ENCODE data around the gene NRIP1.
A peak's percentile ranks its signal among the peaks of the same experiment; 100 is the strongest.

NRIP1 gene

DNA sequence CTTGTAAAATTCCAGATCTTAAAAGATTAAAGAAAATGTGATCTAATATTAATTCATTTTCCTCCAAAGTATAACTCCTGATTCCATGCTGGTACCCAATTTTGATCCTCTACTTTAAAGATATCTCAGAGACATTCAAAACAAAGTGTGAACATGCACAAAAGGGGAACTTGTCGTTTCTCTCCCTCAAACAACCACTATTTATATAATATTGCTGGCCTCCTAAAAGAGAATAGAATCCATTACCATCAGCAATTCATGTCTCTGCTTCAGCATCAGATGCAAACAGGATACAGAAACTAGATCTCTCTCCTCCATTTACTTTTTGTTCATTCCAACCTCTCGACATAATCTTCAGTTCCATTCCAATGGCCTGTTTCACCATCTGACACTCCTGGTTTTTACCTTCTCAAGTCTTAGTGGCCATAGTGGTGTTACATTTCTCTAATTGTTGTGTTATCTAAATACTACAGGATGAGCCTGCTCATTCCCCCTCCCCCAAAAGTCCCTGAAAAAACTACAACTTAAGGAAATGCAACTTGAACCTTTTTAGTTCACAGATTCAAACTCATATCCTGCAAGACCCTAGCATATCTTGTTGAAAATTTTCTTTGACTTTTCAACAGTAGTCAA lies 4.1 kb downstream of the NRIP1 start:
- peaks cover 9% of the 10 kb centered on the region for H3K36me3 Mint-ChIP-seq (ENCODE audit: low read depth)
- no peaks in the 10 kb centered on the region for H3K9me3 Mint-ChIP-seq
- no peaks in the 10 kb centered on the region for H3K27me3 Mint-ChIP-seq
- H3K27ac Mint-ChIP-seq: peak overlapping the region; percentile 3
- DNase-seq: no peak
- H3K4me3 Mint-ChIP-seq: peak overlapping the region; percentile 40
- peaks cover 78% of the 10 kb centered on the region for H3K4me1 Mint-ChIP-seq (ENCODE audit: low read depth)

DNA sequence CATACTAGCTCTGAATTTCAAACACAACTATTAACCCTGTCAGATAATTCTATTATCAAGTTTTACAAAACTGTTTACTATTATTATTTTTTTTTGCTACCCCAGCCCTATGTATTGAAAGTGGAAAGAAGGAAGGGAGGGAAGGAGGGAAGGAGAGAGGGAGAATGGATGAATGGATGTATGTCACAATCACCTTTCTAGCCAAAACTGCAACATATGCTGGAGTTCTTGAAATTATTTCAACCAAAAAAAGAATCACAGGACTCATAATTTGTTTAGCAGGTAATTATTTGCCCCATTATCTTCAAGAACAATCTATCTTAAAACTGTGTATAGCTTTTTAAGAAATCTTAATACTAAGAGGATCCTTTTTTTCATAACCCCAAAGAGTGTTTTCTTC lies 5.4 kb downstream of the NRIP1 start:
- no peak for DNase-seq
- Mint-ChIP-seq H3K27ac (peak overlapping the region; percentile 38), H3K36me3 (ENCODE audit: low read depth) (peaks cover 7% of the 10 kb centered on the region), H3K27me3 (no peaks in the 10 kb centered on the region), H3K4me3 (no peak overlapping the region), H3K9me3 (no peaks in the 10 kb centered on the region), H3K4me1 (ENCODE audit: low read depth) (peaks cover 88% of the 10 kb centered on the region)

DNA sequence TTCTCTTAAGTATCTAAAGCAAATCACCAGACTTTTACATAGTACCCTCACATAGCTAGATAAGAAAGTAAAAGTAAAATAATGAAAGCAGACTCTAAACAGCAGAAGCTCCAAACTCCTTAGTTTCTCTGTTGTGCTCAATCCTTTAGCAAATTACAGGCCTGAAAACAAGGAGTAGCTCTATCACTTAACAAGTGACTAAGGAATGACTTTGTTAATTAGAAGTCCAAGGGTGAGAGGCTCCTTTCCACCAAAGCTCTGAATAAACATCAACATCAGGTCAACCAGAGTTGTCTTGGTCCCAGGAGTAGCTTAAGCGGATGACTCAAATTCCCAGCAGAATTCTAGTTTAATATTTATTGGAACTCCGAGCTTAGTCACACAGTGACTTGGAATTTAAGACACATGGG lies 5.9 kb downstream of the NRIP1 start:
- H3K27ac Mint-ChIP-seq: peak overlapping the region; percentile 38
- no peaks in the 10 kb centered on the region for H3K27me3 Mint-ChIP-seq
- DNase-seq: no peak
- no peaks in the 10 kb centered on the region for H3K9me3 Mint-ChIP-seq
- H3K4me1 Mint-ChIP-seq (ENCODE audit: low read depth): peaks cover 93% of the 10 kb centered on the region
- peak overlapping the region; percentile 41 for H3K4me3 Mint-ChIP-seq
- H3K36me3 Mint-ChIP-seq (ENCODE audit: low read depth): peaks cover 6% of the 10 kb centered on the region

DNA sequence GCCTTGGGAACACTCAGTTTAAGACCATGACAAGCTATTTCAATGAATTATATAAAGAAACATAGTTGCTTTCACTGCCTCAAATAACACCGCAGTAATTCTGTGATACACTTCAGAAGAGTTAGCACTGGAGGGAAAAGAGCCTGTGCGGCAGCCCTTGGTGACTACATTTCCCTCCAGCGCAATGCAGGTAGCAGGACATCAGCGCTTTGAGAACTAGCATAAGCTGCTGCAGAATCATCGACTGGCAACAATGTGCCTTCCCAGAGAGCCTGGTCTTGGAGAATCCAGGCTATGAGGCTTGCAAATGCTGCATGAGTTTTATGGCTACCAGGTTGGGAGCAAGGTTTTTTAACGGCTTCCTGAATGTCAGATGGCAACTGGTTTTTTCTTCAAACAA lies 7.5 kb downstream of the NRIP1 start:
- H3K27me3 Mint-ChIP-seq: no peaks in the 10 kb centered on the region
- H3K4me3 Mint-ChIP-seq: peak overlapping the region; percentile 34
- no peaks in the 10 kb centered on the region for H3K36me3 Mint-ChIP-seq (ENCODE audit: low read depth)
- H3K27ac Mint-ChIP-seq: peak overlapping the region; percentile 80
- DNase-seq: no peak
- H3K4me1 Mint-ChIP-seq (ENCODE audit: low read depth): peaks cover 96% of the 10 kb centered on the region
- no peaks in the 10 kb centered on the region for H3K9me3 Mint-ChIP-seq

DNA sequence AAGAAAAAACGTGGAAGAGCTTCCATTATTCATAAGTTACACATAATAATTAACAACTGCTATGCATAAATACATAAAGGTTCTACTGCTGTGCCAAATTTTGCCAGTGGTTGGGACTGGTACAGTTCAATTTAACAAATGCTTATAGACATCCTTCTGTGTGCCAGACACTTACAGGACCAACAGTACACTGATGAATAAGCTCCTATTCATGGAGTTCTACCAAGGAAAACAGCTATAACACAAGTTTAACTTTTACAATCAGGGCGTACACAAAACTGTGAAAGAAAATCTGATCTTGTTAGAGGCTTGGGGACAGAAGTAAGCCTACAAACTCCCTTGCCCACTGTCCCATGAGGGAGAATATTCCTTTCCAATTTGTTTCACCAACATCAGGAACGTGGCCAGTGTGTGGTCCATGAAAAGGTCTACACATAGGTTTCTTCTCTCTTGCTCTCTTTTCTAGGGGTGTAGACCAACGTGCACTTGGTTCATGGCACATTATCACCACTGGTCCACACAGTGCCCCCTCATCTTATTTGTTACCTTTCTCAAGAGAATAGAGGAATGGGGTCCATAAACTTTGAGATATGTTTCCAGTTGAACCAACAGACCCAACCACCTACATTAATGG lies 10.1 kb downstream of the NRIP1 start:
- Mint-ChIP-seq H3K4me3 (no peak overlapping the region), H3K36me3 (ENCODE audit: low read depth) (no peaks in the 10 kb centered on the region), H3K4me1 (ENCODE audit: low read depth) (peaks cover 95% of the 10 kb centered on the region), H3K27me3 (no peaks in the 10 kb centered on the region), H3K9me3 (no peaks in the 10 kb centered on the region), H3K27ac (no peak overlapping the region)
- DNase-seq: no peak

DNA sequence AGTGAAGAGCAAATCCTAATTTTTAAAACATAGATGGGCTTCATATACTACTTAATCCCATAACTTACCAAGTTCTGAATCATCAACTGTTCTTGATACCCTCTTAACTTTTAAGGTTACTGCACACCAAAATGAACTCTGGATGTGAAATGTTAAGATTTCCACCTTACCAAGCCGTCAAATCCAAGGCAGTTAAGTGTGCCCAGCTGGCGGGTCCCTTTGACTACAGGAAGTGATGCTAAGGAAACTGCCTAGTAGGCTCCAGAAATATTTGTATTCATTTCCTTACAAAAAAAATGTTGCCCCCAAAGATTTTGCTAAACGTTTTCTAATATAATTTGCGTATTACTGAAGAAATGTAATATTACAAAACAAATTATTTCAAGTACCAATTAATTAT lies 10.7 kb downstream of the NRIP1 start:
- no peak for DNase-seq
- H3K4me3 Mint-ChIP-seq: no peak overlapping the region
- peaks cover 92% of the 10 kb centered on the region for H3K4me1 Mint-ChIP-seq (ENCODE audit: low read depth)
- no peak overlapping the region for H3K27ac Mint-ChIP-seq
- H3K27me3 Mint-ChIP-seq: no peaks in the 10 kb centered on the region
- no peaks in the 10 kb centered on the region for H3K9me3 Mint-ChIP-seq
- no peaks in the 10 kb centered on the region for H3K36me3 Mint-ChIP-seq (ENCODE audit: low read depth)

DNA sequence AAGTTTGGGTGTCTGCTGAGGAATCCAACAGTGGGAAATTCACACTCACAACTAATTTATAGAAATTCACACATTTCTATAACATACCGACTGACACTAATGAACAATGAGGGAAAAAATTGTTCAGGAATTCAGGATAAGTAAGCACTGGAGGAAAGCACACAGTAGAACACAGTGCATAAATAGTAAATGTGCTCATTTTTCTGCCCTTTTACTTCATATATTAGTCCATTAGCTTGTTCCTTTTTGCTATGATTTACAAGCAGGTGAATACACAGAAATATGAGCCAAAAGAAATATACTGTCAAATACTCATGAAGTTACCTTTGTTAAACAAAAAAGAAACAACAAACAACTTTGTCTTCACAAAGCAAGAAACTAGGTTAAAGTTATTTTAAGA lies 11.3 kb downstream of the NRIP1 start:
- H3K36me3 Mint-ChIP-seq (ENCODE audit: low read depth): no peaks in the 10 kb centered on the region
- peaks cover 89% of the 10 kb centered on the region for H3K4me1 Mint-ChIP-seq (ENCODE audit: low read depth)
- no peaks in the 10 kb centered on the region for H3K27me3 Mint-ChIP-seq
- H3K27ac Mint-ChIP-seq: no peak overlapping the region
- H3K4me3 Mint-ChIP-seq: no peak overlapping the region
- no peaks in the 10 kb centered on the region for H3K9me3 Mint-ChIP-seq
- no peak for DNase-seq

DNA sequence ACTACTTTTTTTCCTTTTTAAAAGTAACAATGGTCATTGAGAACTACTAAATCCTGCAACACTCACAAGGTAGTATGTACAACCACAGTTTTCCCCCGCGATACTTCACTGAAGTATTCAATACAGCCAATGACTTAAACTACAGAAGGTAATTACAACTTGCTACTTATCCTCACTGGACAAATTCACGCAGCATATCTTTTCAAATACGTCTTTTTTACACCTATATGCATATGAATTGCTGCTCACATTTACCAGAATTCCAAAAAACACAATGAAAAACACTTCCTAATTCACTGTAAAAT lies 12.4 kb downstream of the NRIP1 start:
- Mint-ChIP-seq H3K4me3 (peak overlapping the region; percentile 67), H3K27ac (peak overlapping the region; percentile 85), H3K36me3 (ENCODE audit: low read depth) (peaks cover 3% of the 10 kb centered on the region), H3K4me1 (ENCODE audit: low read depth) (peaks cover 87% of the 10 kb centered on the region), H3K27me3 (no peaks in the 10 kb centered on the region), H3K9me3 (no peaks in the 10 kb centered on the region)
- DNase-seq: no peak

DNA sequence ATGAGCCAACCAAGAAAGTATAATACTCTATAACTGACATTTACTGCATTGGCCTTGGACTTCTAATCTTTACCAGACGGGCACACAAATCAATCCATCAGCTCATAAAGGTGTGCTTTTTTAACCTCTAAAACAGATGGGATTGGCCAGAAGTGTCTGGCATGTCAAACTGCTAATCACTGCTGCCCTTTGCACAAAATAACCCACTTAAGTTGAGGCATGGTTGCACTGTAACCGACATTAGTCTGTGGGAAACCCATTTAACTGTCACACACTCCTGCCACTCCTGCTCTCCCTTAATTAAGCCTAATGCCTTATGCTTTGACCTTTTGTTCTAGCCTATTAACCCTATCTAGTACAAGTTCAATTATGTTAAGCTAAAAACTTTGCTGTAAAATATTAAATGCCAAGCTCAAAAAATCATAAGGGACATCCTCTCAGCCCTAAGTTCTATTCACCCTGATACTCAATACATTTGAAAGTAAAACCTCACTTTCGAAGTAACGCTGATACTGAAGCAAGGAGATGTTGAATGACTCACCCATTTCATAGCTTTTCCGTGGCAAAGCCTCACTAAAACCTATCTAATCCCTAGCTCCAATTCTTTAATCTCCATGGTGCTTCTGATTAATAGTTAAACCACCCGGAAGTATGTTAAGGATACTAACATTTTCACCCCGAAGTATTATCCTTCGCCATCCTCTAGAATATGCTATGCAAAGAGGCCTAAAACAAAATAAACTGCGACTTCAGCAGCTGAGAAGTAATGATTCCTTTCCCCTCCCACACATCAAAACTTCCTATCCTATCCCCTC lies 12.9 kb downstream of the NRIP1 start:
- Mint-ChIP-seq H3K9me3 (peaks cover 2% of the 10 kb centered on the region), H3K4me1 (ENCODE audit: low read depth) (peaks cover 83% of the 10 kb centered on the region), H3K27me3 (no peaks in the 10 kb centered on the region), H3K4me3 (peak overlapping the region; percentile 67), H3K27ac (peak overlapping the region; percentile 85), H3K36me3 (ENCODE audit: low read depth) (peaks cover 5% of the 10 kb centered on the region)
- no peak for DNase-seq

DNA sequence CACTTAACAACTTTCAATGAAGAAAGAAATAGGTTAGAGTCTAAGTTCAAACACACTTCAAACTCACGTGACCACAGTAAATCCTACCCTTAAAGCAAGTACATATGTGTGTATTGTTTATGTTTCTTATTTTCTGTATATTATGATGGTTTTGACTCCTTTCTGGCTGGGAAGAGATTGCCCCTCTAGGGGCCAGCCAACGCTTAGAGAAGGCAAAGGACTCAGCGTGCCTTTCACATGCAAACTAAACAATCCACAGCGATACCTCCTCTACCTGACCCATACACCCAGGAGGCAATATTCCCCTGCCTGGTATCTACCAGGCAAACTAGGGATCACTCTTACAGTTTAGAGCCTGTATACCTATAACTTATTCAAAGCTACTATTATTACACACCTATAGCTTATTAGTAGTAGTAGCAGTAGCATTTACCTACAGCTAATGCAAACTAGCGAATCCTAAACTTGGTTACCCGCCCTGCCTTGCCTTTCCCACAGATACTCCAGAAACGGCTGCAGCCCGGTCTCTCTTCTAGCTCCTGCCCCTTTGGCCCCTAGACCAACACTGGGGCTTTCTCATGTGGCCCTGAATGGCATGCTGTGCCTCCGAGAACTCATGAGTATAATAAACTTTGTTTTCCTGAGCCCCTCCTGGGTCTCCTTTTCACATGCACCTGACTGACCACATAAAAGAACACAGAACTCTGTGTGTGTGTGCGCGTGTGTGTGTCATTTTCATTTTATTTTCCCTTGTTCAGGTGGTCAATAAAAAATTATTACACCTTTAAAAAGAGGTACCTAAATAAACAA lies 14.0 kb downstream of the NRIP1 start:
- H3K4me1 Mint-ChIP-seq (ENCODE audit: low read depth): peaks cover 83% of the 10 kb centered on the region
- H3K27me3 Mint-ChIP-seq: no peaks in the 10 kb centered on the region
- peaks cover 13% of the 10 kb centered on the region for H3K36me3 Mint-ChIP-seq (ENCODE audit: low read depth)
- H3K4me3 Mint-ChIP-seq: peak overlapping the region; percentile 67
- H3K27ac Mint-ChIP-seq: peak overlapping the region; percentile 85
- no peak for DNase-seq
- peaks cover 3% of the 10 kb centered on the region for H3K9me3 Mint-ChIP-seq

DNA sequence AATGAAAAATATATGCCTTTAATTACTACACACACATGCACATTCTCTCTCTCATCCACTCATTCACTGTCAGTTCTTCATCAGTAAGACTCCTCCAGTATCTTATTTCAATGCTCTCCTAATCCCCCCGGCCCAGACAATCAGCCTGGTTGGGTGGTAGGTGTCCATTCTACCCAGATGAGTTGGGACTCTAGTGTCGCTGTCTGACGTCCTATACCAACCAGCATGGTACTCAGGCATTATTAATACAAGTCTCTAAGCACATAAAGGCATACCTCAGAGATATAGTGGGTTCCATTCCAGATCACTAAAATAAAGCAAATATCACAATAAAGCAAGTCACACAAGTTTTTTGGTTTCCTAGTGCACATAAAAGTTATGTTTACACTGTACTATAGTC lies 19.8 kb downstream of the NRIP1 start:
- no peaks in the 10 kb centered on the region for H3K27me3 Mint-ChIP-seq
- H3K4me3 Mint-ChIP-seq: no peak overlapping the region
- H3K4me1 Mint-ChIP-seq (ENCODE audit: low read depth): peaks cover 44% of the 10 kb centered on the region
- no peak overlapping the region for H3K27ac Mint-ChIP-seq
- no peak for DNase-seq
- H3K9me3 Mint-ChIP-seq: peaks cover 3% of the 10 kb centered on the region
- peaks cover 50% of the 10 kb centered on the region for H3K36me3 Mint-ChIP-seq (ENCODE audit: low read depth)

DNA sequence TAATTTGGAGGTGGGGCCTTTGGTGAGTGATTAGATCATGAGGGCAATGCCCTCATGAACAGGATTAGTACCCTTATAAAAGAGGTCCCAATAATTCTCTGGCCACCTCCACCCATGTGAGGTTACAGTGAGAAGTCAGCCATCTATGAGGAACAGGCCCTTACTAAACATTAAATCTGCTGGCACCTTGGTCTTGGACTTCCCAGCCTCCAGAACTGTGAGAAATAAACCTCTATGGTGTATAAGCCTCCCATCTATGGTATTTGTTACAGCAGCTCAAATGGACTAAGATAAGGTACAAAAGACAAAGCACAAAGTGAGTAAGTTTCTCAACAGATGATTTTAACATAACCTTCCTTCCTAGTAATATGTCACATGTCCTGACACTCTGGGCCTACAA lies 22.3 kb downstream of the NRIP1 start:
- Mint-ChIP-seq H3K27me3 (no peaks in the 10 kb centered on the region), H3K4me3 (no peak overlapping the region), H3K9me3 (peaks cover 7% of the 10 kb centered on the region), H3K4me1 (ENCODE audit: low read depth) (peaks cover 32% of the 10 kb centered on the region), H3K36me3 (ENCODE audit: low read depth) (peaks cover 67% of the 10 kb centered on the region), H3K27ac (no peak overlapping the region)
- DNase-seq: no peak

DNA sequence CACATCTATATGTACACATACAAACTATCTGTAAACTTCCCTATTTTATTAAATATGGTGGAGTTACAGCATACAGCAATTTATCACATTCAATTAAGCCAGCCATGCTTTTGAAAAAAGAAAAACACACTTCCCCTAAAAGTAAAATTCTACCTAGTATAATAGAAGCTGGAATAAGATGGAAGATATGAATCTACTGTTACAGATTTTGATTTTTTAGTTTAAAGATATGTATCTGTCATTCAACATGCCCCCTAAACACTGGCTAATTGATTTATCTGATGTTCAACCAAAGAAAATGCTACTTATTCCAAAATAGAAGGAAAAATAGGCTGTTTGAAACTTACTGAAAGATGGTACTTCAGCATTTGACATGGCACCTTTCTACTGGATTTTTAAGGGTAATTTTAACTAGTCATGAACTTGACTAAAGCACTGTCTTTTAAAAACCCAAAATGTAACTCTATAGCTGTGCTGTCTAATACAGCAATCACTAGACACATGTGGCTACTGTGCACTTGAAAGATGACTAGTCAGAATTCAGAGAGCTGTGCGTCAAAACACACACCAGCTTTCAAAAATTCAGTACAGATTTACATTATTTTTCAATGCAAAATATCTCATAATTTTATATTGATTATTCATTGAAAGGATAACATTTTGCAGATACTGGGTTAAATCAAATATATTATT lies 25.0 kb downstream of the NRIP1 start:
- no peak overlapping the region for H3K27ac Mint-ChIP-seq
- no peaks in the 10 kb centered on the region for H3K27me3 Mint-ChIP-seq
- H3K4me1 Mint-ChIP-seq (ENCODE audit: low read depth): peaks cover 33% of the 10 kb centered on the region
- H3K9me3 Mint-ChIP-seq: peaks cover 4% of the 10 kb centered on the region
- DNase-seq: no peak
- H3K4me3 Mint-ChIP-seq: no peak overlapping the region
- H3K36me3 Mint-ChIP-seq (ENCODE audit: low read depth): peaks cover 58% of the 10 kb centered on the region

DNA sequence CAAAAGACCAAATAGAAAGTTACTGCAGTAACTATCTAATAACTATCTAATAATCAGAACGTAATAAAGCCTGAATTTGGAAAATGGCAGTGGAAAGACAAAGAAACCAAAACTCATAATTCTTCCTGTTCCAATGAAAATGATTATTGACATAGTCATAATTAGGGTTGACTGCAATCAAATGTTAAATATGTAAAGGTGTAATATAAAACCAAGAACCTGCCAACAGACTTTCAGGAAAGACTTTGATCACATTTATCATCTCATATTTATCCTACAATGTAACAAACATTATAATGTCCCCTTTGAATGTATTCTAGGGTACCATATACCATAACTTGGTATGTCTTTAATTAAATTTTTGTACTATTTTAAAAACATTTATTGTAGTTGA lies 26.9 kb downstream of the NRIP1 start:
- H3K36me3 Mint-ChIP-seq (ENCODE audit: low read depth): peaks cover 46% of the 10 kb centered on the region
- DNase-seq: no peak
- no peak overlapping the region for H3K27ac Mint-ChIP-seq
- H3K4me3 Mint-ChIP-seq: no peak overlapping the region
- H3K4me1 Mint-ChIP-seq (ENCODE audit: low read depth): peaks cover 43% of the 10 kb centered on the region
- H3K9me3 Mint-ChIP-seq: peaks cover 4% of the 10 kb centered on the region
- no peaks in the 10 kb centered on the region for H3K27me3 Mint-ChIP-seq

Measured in activated T-cell treated with anti-CD3 and anti-CD28 coated beads, Interleukin-2, amount 50 U/mL, for 24 hours (primary cell).